ENCODE results near the gene KCTD11.

KCTD11 gene

DNA sequence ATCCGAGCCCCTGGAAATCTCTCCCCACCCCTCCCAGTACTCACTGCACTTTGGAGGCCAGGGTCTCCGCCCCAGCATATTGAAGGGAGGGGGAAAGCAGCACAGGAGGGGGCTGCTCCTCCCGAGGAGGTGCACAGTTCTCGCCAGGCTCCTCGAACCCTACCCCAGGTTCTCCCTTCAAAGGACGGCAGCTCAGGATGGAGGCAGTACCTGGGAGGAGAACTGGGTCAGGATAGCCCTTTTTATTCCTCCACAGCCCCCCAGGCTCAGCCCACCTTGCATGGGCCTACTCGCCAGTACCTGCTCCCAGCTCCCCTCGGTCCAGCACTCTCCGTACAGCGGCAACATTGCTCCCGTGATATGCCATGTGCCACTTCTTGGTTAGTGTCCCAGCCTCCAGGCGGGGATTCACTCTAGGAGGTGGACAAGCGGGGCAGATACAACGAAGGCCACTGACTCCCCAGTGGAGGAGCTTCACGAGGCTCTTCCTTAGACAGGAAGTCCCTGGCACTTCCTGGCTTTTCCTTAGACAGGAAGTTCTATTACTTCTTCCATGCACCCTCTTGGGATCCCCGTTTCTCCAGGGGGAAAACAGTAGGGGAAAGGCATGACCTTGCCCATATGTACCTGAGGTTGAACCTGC lies 34.7 kb upstream of the KCTD11 start:
- TF ChIP-seq, protein P1, sequence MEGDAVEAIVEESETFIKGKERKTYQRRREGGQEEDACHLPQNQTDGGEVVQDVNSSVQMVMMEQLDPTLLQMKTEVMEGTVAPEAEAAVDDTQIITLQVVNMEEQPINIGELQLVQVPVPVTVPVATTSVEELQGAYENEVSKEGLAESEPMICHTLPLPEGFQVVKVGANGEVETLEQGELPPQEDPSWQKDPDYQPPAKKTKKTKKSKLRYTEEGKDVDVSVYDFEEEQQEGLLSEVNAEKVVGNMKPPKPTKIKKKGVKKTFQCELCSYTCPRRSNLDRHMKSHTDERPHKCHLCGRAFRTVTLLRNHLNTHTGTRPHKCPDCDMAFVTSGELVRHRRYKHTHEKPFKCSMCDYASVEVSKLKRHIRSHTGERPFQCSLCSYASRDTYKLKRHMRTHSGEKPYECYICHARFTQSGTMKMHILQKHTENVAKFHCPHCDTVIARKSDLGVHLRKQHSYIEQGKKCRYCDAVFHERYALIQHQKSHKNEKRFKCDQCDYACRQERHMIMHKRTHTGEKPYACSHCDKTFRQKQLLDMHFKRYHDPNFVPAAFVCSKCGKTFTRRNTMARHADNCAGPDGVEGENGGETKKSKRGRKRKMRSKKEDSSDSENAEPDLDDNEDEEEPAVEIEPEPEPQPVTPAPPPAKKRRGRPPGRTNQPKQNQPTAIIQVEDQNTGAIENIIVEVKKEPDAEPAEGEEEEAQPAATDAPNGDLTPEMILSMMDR (IDR thresholded peaks at IDR 0.05; ENCODE audit: low read depth, low read length): no peak
- no peak overlapping the region for H3K4me3 ChIP-seq (ENCODE audit: low read depth, low read length)

DNA sequence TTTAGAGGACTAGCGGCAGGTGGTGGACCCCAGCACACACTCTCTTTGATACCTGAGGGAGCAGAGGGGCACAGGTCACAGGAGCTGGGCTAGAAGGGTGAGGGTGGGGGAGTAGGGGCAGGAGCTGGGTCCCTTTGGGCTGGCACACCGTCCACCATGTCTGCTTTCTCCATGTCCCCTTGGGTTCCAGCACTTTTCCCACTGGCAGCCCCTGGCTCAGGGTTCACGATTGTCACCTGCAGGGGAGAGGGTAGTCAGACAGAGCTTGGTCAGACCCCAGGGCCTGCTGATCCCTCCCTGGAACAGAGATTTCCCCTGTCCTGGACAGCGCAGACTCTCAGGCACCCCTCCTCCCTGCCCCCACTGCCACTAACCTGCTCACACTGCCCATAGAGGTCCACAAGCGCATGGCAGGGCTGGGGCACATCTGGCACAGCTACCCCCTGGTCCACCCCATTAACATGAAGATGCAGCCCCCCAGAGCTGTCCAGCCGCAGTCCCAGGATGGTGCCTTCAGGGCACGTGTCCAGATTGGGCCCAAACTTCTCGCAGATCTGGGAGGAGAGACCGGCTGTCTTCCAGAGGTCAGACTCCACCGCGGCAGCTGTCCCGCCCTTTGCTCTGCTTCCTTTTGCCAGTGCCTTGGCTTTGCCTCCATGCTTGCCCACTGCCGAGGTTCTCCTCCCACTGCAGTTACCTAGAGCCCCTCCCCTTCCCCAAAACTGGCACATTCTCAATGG lies 33.7 kb upstream of the KCTD11 start:
- TF ChIP-seq, protein P1 (IDR thresholded peaks at IDR 0.05; ENCODE audit: low read depth, low read length): no peak
- no peak overlapping the region for H3K4me3 ChIP-seq (ENCODE audit: low read depth, low read length)

DNA sequence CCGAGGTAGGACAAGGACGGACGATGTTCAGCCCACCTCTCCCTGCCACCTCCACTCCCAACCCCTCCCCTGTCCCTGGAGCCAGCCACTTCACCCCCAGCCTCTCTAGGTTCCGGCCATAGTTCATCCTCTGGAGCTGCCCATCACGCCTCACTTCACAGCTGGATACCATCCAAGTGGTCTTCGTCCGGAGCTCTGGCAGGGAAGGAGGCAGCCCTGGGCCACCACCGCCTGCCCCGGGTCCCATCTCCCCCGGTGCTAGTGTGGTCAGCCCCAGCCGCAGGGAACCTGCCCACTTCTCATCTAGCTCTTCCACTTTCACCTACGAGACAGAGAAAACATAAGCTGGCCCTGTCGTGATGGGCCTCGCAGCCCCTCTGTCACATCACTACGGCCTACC lies 30.5 kb upstream of the KCTD11 start:
- TF ChIP-seq, protein P1 (IDR thresholded peaks at IDR 0.05; ENCODE audit: low read depth, low read length): no peak
- H3K4me3 ChIP-seq (ENCODE audit: low read depth, low read length): no peak overlapping the region

DNA sequence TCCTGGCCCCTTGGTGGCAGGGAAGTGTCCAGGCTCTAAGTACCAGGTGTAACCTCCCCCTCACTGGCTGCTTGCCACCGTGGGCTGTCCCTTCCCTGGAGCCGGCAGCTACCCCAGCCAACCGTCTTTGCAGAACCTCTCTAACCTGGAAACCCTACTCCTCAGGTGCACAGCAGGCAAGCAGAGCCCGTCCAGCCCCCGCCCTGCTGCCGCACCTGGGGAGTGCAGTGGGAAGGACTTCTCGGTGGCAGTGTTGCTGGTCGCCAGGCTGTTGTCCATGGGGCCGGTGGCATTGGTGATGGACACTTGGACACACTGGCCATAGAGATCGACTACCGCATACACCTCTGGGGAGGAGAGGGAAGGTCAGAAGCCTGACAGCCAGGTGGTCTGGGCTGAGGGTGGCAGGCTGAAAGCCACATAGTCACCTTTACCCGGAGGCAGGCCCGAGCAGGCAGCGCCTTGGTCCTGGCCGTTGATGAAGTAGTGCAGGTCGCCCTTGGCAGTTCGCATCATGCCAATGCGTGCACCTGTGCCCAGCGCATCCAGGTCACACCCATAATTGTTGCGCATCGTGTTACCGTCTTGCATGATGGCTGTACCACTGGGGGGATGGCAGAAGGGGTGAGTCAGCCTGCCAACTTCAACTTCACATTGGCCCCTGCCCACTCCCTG lies 29.3 kb upstream of the KCTD11 start:
- H3K4me3 ChIP-seq (ENCODE audit: low read depth, low read length): no peak overlapping the region
- TF ChIP-seq, protein P1 (IDR thresholded peaks at IDR 0.05; ENCODE audit: low read depth, low read length): no peak

DNA sequence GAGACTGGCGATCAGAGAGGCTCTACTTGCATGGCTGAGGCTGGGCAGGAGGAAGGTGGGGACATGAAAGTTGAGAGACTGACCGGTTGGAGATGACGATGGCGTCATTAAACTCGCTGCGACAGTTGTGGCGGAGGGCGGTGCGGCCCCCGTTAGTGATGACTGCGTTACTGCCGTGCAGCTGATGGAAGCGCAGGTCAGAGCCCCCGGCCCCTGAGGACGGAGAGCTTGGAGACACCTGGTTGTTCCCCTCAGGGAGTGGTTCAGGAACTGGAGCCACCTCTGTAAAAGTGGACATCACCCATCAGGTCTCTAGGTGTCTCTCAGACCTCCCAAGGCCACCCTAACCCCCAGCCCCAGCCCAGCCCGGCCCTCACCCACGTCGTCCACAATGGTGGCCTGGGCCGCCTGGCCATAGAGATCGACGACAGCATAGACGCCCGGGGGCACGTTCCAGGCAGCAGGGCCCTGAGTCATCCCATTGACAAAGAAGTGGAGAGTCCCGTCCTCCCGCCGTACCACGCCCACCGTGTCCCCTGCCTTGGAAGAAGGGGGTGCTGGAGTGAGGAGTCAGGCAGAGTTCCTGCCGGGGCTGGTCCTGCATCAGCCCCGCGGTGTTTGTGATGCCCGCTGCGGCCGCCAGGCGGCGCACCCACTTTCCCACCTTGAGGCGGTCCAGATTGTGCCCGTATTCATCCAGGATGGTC lies 28.1 kb upstream of the KCTD11 start:
- H3K4me3 ChIP-seq (ENCODE audit: low read depth, low read length): no peak overlapping the region
- TF ChIP-seq, protein P1 (IDR thresholded peaks at IDR 0.05; ENCODE audit: low read depth, low read length): peak; percentile 98

DNA sequence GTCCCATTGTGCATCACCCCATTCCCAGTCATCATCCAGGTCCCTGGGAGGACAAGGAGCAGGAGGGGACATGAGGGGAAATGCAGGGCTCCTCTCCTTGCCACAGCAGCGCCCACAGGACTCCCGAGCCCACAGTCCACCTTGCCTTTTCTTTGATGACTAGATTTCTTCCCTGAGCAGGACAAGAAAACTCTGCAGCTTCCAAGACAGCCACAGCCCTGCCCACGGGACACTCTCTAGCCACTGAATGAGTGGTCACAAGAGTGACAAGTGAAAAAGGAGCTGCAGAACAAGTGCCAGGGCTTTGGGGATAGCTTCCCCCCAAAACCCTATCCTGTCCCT lies 27.6 kb upstream of the KCTD11 start:
- TF ChIP-seq, protein P1 (IDR thresholded peaks at IDR 0.05; ENCODE audit: low read depth, low read length): no peak

More for the DNA sequence above, 27.6 kb upstream of the KCTD11 start:
- H3K4me3 ChIP-seq (ENCODE audit: low read depth, low read length): no peak overlapping the region
